Adipocyte (in vitro differentiated cells): ENCODE results near the gene HOXB8.
A peak's percentile ranks its signal among the peaks of the same experiment; 100 is the strongest.

ENCODE experiments used
- DNase-seq: peaks from one replicate; pipeline ENCODE4 v3.0.0-alpha.2; 2015; ENCODE audit warnings: low read depth
- H3K27me3 ChIP-seq: replicated peaks from 2 replicates; pipeline ENCODE4 v1.7.0; 2013; ENCODE audit warnings: mild to moderate bottlenecking, low read length, moderate library complexity; ENCODE audit not compliant: control insufficient read depth, insufficient read depth
- H3K36me3 ChIP-seq: 2 replicates; pipeline ENCODE4 v1.7.0; 2013; ENCODE audit warnings: low read length, mild to moderate bottlenecking, moderate library complexity; ENCODE audit not compliant: control insufficient read depth, insufficient read depth, severe bottlenecking
- H3K4me1 ChIP-seq: 2 replicates; pipeline ENCODE4 v1.7.0; 2013; ENCODE audit warnings: mild to moderate bottlenecking, low read length, moderate library complexity; ENCODE audit not compliant: control insufficient read depth, insufficient read depth
- H3K4me3 ChIP-seq: 2 replicates; pipeline ENCODE4 v1.7.0; 2013; ENCODE audit warnings: mild to moderate bottlenecking, low read length, moderate library complexity
- H3K9ac ChIP-seq: 2 replicates; pipeline ENCODE4 v1.7.0; 2013; ENCODE audit warnings: mild to moderate bottlenecking, low read length, moderate library complexity
- H3K9me3 ChIP-seq: 2 replicates; pipeline ENCODE4 v1.7.0; 2013; ENCODE audit warnings: mild to moderate bottlenecking, low read length, moderate library complexity; ENCODE audit not compliant: control insufficient read depth

The HOXB8 gene

DNA sequence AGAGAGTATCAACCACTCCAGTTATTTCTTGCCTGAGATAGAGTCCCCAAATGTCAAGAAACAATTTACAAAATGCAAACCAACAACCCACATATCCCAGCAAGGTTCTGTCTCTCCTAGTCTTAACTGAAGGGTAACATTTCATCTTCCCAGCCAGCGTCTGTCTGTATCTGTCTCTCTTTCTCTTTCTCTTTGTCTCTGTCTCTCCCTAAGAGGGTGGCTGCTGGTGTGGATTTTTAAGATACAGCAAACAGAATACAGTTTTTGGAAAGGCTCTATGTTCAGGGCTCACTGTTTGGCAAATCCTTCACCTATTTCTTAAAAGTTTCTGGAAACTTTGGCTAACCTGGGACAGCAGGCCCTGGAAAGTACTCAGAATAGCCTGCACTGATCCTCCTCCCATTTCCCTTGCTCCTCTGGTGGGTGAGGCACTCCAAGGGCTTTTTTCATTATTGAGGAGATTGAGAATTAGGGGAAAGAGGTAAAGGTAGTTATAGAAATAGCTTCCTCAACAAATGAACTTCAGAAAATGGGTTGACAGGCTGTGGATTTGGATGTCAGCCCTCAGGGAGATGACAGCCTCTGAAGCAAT, 43.2 kb downstream of the HOXB8 start:
- Histone ChIP-seq H3K4me1 (peaks cover 88% of the 10 kb centered on the region), H3K27me3 (no peaks in the 10 kb centered on the region), H3K36me3 (no peaks in the 10 kb centered on the region), H3K9me3 (no peaks in the 10 kb centered on the region), H3K9ac (peak overlapping the region; percentile 88), H3K4me3 (peak overlapping the region; percentile 73)
- no peak for DNase-seq

DNA sequence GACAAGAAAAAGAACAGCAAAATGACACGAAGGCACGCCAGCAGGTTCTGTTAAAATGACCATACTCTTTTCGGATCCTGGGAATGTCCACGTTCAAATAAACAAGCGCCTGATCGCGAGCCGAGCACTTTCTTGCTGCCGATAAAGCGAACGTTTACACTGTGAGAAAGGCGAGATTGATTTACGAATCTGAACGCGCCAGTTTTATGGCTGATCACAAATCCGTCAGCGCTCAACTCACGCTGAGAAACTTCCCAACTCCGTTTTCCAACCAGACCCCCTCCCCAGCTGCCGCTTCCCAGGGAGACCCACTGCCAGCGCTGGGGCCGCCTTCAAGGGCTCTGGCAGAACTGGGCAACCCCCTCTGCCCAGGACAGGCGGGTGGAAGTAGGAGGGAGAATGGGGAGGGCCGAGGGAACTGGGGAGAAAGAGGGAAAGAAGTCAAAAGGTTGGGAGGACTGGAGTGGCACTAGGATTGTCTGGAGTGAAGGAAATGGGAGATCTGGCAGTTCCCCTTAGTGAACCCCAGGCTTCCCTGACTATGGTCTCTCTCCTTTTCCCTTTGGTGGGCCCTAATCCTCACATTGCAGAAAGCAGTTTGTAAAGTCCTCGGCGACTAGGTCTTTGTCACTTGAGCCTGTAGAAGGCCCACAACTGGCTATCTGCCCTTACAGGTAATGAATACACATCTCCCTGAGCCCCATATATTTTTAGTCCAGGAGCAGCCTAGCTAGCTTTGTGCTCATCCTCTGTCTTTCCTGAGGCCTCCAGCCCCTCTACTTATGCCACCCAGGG, 43.9 kb downstream of the HOXB8 start:
- H3K4me3 ChIP-seq, result peak overlapping the region; percentile 73
- H3K27me3 ChIP-seq, result no peaks in the 10 kb centered on the region
- peaks cover 85% of the 10 kb centered on the region for H3K4me1 ChIP-seq
- no peaks in the 10 kb centered on the region for H3K9me3 ChIP-seq
- H3K36me3 ChIP-seq, result no peaks in the 10 kb centered on the region
- peak overlapping the region; percentile 88 for H3K9ac ChIP-seq
- DNase-seq, result no peak

- Histone ChIP-seq H3K4me3 (peak overlapping the region; percentile 73), H3K36me3 (no peaks in the 10 kb centered on the region), H3K27me3 (no peaks in the 10 kb centered on the region), H3K9ac (peak overlapping the region; percentile 88), H3K9me3 (no peaks in the 10 kb centered on the region), H3K4me1 (peaks cover 78% of the 10 kb centered on the region)
- no peak for DNase-seq
These were observed 44.6 kb downstream of the HOXB8 start for GRCh38 chr17:48570325-48571023.

DNA sequence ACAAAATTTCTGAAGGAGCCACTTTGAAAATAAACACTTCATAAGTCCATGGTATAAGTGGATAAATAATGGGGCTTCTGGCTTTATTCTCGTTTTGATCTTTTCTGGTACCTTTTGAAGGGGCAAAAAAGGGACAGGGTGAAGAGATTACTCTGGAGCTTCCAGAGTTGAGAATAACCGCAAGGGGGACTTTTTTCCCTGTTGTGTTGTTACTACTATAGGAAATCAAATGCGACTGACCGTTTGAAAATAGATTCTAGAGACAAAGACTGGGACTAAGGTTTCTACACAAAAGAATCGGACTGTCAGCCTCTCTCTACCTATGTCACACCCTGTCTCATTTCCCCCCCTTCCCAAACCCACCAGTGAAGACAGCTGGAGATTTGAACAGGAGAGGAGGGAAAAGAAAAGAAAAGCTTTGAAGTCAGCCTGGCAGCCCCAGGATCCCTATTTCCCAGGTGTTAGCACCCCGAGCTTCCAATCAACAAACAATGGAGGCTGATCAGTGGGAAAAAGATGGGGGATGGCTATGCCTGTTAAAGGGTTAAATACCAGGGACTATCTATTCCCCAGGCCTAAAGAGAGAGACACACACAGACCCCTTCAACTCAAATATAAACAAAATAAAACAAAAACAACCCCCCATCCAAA, 45.3 kb downstream of the HOXB8 start:
- peak overlapping the region; percentile 88 for H3K9ac ChIP-seq
- peaks cover 81% of the 10 kb centered on the region for H3K4me1 ChIP-seq
- no peaks in the 10 kb centered on the region for H3K9me3 ChIP-seq
- peak overlapping the region; percentile 73 for H3K4me3 ChIP-seq
- H3K36me3 ChIP-seq, result no peaks in the 10 kb centered on the region
- no peak for DNase-seq
- no peaks in the 10 kb centered on the region for H3K27me3 ChIP-seq

DNA sequence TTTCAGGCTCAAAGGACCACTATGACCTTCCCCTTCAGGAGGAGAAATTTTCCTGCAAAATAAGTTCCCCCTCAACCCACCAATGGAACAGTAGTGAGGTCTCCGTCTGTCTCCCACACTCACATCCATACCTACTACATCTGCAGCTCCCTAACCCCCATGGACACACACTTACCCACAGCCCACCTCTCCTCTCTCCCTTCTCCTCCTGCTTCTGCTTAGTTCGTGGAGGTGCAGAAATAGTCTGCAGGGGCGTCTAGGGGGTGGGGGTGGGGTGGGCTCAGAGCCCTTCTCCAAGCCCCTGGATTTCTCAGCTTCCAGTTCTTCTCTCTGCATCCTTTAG, 45.9 kb downstream of the HOXB8 start:
- no peaks in the 10 kb centered on the region for H3K36me3 ChIP-seq
- no peaks in the 10 kb centered on the region for H3K27me3 ChIP-seq
- no peak for DNase-seq
- peaks cover 80% of the 10 kb centered on the region for H3K4me1 ChIP-seq
- peak overlapping the region; percentile 88 for H3K9ac ChIP-seq
- no peaks in the 10 kb centered on the region for H3K9me3 ChIP-seq
- H3K4me3 ChIP-seq, result peak overlapping the region; percentile 77

DNA sequence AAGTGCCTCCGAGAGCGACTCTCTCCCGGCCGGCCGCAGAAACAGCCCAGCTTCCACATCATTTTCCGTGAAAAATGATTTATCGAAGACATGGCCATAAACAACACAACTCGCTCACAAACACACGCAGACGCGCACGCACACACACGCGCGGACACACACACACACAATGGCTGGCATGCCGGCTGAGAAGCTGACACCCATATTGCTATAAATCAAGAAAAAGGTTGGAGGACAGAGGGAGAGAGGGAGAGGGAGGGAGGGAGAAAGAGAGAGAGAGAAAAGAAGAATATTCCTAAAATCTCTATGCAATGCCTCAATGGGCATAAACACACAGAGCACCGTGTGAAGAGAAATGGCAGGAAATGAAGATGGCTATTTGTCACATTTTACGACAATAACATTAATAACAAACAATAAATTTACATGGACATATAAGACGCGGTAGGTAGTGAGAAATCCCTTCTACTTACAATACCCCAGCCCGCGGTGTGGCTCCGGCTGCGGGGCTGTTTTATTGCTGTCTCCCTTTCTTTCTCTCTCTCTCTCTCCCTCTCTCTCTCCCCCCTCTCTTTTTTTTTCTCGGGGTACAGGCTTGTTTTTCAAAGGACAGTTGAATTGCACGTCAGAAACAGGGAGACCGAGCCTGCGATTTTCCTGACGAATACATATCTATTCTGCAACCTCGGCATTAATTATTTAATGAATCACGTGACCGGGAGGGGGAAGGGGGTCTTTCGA, 46.4 kb downstream of the HOXB8 start:
- H3K36me3 ChIP-seq, result no peaks in the 10 kb centered on the region
- H3K27me3 ChIP-seq, result no peaks in the 10 kb centered on the region
- H3K9me3 ChIP-seq, result no peaks in the 10 kb centered on the region
- peak overlapping the region; percentile 88 for H3K9ac ChIP-seq
- peak overlapping the region; percentile 77 for H3K4me3 ChIP-seq
- H3K4me1 ChIP-seq, result peaks cover 76% of the 10 kb centered on the region
- no peak for DNase-seq

DNA sequence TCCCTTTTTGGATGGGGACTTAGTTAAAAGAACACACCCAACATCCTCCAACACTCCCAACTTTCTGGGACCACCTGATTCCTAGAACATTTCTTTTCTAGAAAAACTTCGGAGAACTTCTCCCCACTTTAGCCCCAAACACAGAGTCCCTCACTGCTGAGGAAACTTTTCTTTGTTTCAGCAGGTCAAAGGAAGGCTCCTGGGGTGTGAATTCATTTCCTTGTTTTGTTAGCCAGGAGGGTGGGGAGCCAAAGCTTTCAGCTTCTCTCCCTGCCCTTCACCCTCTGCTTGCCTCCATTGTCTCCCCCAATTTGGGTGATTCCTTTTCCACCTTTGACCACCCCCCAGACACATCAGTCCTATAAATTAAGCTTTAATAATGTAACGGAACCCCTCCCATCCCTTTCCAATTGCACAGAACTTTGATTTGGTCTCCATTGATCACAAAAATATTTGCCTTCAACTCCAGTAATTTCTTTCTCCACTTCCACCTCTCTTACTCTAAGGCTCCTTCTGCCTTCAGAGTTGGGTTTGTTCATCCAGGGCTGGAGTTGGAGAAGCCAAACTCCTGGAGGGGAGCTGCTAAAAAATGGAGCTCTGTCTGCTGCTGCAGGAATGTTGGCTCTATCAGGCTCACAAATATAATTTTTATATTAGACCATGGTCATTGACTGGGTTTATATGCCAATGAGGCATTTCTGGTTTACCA, 47.3 kb downstream of the HOXB8 start:
- peaks cover 71% of the 10 kb centered on the region for H3K4me1 ChIP-seq

DNA sequence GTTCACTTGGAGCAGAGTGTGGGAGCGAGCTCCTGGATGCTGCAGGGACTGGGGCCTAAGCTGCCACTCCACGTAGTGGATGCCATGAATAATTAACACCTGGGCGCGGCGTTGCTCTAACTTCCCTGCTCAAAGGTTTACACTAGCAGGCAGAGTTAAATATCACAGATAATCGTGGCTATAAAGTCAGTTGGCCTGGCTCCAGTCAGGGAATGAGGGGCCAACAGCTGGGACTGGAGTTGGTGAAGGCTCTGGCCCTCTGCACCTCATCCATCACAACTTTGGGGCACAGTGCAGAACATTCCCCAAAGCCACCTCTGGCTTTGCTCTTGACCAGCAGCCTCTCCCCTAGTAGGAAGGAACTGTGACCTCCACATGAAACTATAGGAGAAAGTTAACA, 47.9 kb downstream of the HOXB8 start:
- no peak overlapping the region for H3K4me3 ChIP-seq
- no peaks in the 10 kb centered on the region for H3K36me3 ChIP-seq
- H3K4me1 ChIP-seq, result peaks cover 65% of the 10 kb centered on the region

More for the DNA sequence above, 47.3 kb downstream of the HOXB8 start:
- DNase-seq, result no peak
- Histone ChIP-seq H3K36me3 (no peaks in the 10 kb centered on the region), H3K27me3 (no peaks in the 10 kb centered on the region), H3K9me3 (no peaks in the 10 kb centered on the region), H3K9ac (peak overlapping the region; percentile 88), H3K4me3 (peak overlapping the region; percentile 77)

GRCh38 chr17:48566717-48567116, 48.4 kb downstream of the HOXB8 start:
- Histone ChIP-seq H3K9me3 (no peaks in the 10 kb centered on the region), H3K36me3 (no peaks in the 10 kb centered on the region), H3K27me3 (no peaks in the 10 kb centered on the region), H3K4me3 (no peak overlapping the region), H3K4me1 (peaks cover 60% of the 10 kb centered on the region), H3K9ac (no peak overlapping the region)
- DNase-seq, result no peak

More for the DNA sequence above, 47.9 kb downstream of the HOXB8 start:
- Histone ChIP-seq H3K27me3 (no peaks in the 10 kb centered on the region), H3K9me3 (no peaks in the 10 kb centered on the region), H3K9ac (no peak overlapping the region)
- no peak for DNase-seq

DNA sequence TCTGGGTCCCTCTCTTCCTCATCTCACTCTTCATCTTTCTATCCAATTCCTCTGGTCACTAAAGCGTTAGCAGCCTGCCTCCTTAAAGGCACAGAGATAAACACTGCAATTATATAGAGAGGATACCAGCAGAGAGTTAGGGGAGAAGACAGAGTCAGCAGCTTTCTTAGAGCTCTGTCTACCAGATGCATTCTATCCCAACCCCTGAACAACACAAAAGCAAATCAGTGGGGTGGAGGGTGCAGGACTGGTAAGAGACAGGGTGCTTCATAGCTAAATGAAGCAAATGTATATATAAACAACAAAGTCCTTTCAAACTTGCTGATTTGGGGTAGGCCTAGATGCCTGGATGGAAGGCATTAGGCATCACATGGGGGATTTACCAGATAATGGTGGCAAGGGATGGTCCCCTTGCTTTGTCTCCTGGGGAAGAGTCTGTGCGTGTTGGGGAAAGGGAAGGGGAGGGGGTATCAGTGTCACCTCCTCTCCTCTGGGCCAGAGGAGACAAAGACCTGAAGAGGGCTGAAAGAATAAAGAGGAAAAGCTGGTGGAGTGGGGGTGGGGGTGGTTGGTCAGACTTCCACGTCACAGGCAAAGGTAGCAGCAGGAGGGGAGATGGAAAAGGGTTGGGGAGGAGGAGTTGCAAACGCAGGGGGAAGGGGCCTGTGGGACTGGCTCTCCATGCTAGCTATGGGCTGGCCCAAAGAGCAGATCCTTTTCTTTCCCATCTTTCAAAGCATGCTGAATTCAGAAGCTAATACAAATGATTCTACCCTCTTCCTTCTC, 49.0 kb downstream of the HOXB8 start:
- DNase-seq, result no peak
- Histone ChIP-seq H3K4me3 (no peak overlapping the region), H3K36me3 (no peaks in the 10 kb centered on the region), H3K9me3 (no peaks in the 10 kb centered on the region), H3K4me1 (peaks cover 54% of the 10 kb centered on the region), H3K27me3 (no peaks in the 10 kb centered on the region), H3K9ac (no peak overlapping the region)
